Measurements from ENCODE around the gene NR2C2AP. TPM values are rescaled to one million over a fixed set of nuclear protein-coding genes. Genes with fewer than 3 reads are reported as not detected.
"Not testable (repeated sequence)": the region's sequence is repeated elsewhere in the genome, so short reads cannot be mapped to it uniquely, and the experiment has no call there.

Gene NR2C2AP
- total and polyA plus RNA-seq, 2 of the 13 experiments (the other 11 are each of a cell fraction or from before 2014, with no cell fraction given) = 12.2 to 26.8 TPM

DNA sequence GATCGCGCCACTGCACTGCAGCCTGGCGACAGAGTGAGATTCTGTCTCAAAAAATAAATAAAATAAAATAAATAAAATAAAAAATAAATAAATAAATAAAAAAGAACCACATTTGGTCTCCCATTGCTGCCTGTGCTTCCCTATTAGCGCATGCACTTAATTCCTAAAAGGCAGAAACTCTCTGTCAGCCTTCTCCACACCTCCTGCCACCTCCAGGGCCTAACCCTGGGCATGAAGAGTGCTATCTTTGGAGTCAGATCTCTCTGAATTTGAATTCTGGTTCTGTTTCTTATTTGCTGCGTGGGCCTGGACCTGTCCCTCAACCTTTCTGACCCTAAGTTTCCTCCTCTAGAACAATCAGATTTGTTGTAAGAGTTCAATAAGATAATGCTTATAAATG is 19.8 kb upstream of the NR2C2AP start:
- CTCF ChIA-PET (ENCODE audit: low intra/inter-chr PET ratio, low total read pairs) = no interaction called here

DNA sequence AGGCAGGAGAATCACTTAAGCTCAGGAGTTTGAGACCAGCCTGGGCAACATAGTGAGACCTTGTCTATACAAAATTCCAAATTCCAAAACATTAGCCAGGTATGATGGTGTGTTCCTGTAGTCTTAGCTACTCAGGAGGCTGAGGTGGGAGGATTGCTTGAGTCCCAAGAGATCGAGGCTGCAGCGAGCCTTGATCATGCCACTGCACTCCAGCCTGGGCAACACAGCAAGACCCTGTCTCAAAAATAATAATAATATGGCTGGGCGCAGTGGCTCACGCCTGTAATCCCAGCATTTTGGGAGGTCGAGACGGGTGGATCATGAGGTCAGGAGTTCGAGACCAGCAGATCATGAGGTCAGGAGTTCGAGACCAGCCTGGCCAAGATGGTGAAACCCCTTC is 17.8 kb upstream of the NR2C2AP start:
- in situ Hi-C loops (cut with HindIII; ENCODE audit: extremely low pct_ligation_motif_present, low pct_unique_long_range_greater_than_20kb); H3K4me2 ChIP-seq (ENCODE audit: low read depth, low read length); H3K36me3 ChIP-seq (replicated peaks in 1 of 2; ENCODE audit: control insufficient read depth in 1 of 2, insufficient read depth in 2 of 2, low read length in 2 of 2); ATAC-seq; H3K9me3 ChIP-seq (ENCODE audit: low read length); H2AFZ ChIP-seq (ENCODE audit: low read length); POLR2A ChIA-PET; H3K4me3 ChIP-seq (replicated peaks in 1 of 3; ENCODE audit: insufficient read depth in 1 of 3, low read depth in 2 of 3, low read length in 3 of 3); intact Hi-C loops (cut with micrococcal nuclease; ENCODE audit: unreplicated experiment); H3K9ac ChIP-seq (ENCODE audit: insufficient read depth, low read depth, low read length); DNase-seq (ENCODE audit: low spot score); H3K79me2 ChIP-seq (ENCODE audit: insufficient read depth, low read length); CTCF ChIA-PET (ENCODE audit: low intra/inter-chr PET ratio, low total read pairs); H4K20me1 ChIP-seq (ENCODE audit: insufficient read depth, low read length); BruUV-seq (replicated peaks); H3K27ac ChIP-seq (ENCODE audit: extremely low read length, insufficient read depth, low read length); FAIRE-seq: not testable (repeated sequence)
- Histone ChIP-seq H3K27me3 (ENCODE audit: control insufficient read depth in 1 of 2, insufficient read depth in 2 of 2, low read length in 2 of 2) (peaks cover 2 to 20% of the 10 kb centered on the region in 2 experiments), H3K4me1 (ENCODE audit: insufficient read depth, low read length) (peaks cover 17% of the 10 kb centered on the region)
- 14% methylated on average over 8 of the region's 8 CpGs for WGBS (ENCODE audit: low lambda C conversion rate)
- TF ChIP-seq ZNF121 (CRISPR knock-in tag; IDR thresholded peaks at IDR 0.05) = 0 out of 2 replicates have a peak, but pooled peaks have one; percentile 35

More for the DNA sequence above, 19.8 kb upstream of the NR2C2AP start:
- Histone ChIP-seq H3K9ac (ENCODE audit: insufficient read depth, low read depth, low read length) (no peak overlapping the region), H3K4me3 (replicated peaks in 1 of 3; ENCODE audit: insufficient read depth in 1 of 3, low read depth in 2 of 3, low read length in 3 of 3) (no peak overlapping the region), H3K27ac (ENCODE audit: extremely low read length, insufficient read depth, low read length) (no peak overlapping the region), H3K27me3 (ENCODE audit: control insufficient read depth in 1 of 2, insufficient read depth in 2 of 2, low read length in 2 of 2) (peaks cover 4 to 30% of the 10 kb centered on the region in 2 experiments), H4K20me1 (ENCODE audit: insufficient read depth, low read length) (no peaks in the 10 kb centered on the region), H2AFZ (ENCODE audit: low read length) (no peak overlapping the region), H3K36me3 (replicated peaks in 1 of 2; ENCODE audit: control insufficient read depth in 1 of 2, insufficient read depth in 2 of 2, low read length in 2 of 2) (no peaks in the 10 kb centered on the region), H3K4me2 (ENCODE audit: low read depth, low read length) (no peak overlapping the region), H3K9me3 (ENCODE audit: low read length) (no peaks in the 10 kb centered on the region), H3K79me2 (ENCODE audit: insufficient read depth, low read length) (no peaks in the 10 kb centered on the region), H3K4me1 (ENCODE audit: insufficient read depth, low read length) (peaks cover 25% of the 10 kb centered on the region)
- POLR2A ChIA-PET = no interaction called here
- no TSS peak for BruUV-seq (replicated peaks)
- intact Hi-C loops (cut with micrococcal nuclease; ENCODE audit: unreplicated experiment) = no loop called here
- no peak for TF ChIP-seq CENPX (CRISPR knock-in tag; IDR thresholded peaks at IDR 0.05)
- no peak for TF ChIP-seq EHMT2 (IDR thresholded peaks at IDR 0.05; ENCODE audit: borderline replicate concordance, low read depth, low read length)
- no peak for TF ChIP-seq RBFOX2 (IDR thresholded peaks at IDR 0.05; ENCODE audit: low read depth, low read length)
- no peak for TF ChIP-seq FLYWCH1 (CRISPR knock-in tag; IDR thresholded peaks at IDR 0.05)
- no peak for TF ChIP-seq ZBTB1 (CRISPR knock-in tag; IDR thresholded peaks at IDR 0.05; ENCODE audit: borderline replicate concordance)
- TF ChIP-seq ZNF790 (CRISPR knock-in tag; IDR thresholded peaks at IDR 0.05; ENCODE audit: borderline replicate concordance) = no peak
- TF ChIP-seq ZNF354B (CRISPR knock-in tag; IDR thresholded peaks at IDR 0.05) = no peak
- TF ChIP-seq ZSCAN12 (CRISPR knock-in tag; IDR thresholded peaks at IDR 0.05) = no peak
- TF ChIP-seq, protein P1, sequence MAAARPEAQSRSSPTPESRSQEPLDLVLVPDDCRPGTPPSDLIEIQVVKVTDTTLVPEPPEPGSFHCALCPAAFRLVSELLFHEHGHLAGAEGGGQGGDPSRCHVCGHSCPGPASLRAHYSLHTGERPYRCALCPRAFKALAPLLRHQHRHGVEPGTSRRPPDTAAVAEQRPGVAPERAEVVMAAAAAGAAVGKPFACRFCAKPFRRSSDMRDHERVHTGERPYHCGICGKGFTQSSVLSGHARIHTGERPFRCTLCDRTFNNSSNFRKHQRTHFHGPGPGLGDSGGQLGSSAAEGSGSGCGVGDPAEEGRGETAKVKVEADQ (CRISPR knock-in tag; IDR thresholded peaks at IDR 0.05; ENCODE audit: borderline replicate concordance) = no peak
- no peak for TF ChIP-seq ZKSCAN1 (IDR thresholded peaks at IDR 0.05; ENCODE audit: low read length)
- no peak for TF ChIP-seq HOXD1 (CRISPR knock-in tag; IDR thresholded peaks at IDR 0.05)
- TF ChIP-seq SRSF1 (optimal IDR thresholded peaks at IDR 0.05; ENCODE audit: low read depth, low read length) = no peak
- TF ChIP-seq ZNF138 (CRISPR knock-in tag; IDR thresholded peaks at IDR 0.05; ENCODE audit: low read depth) = no peak
- TF ChIP-seq REPIN1 (CRISPR knock-in tag; IDR thresholded peaks at IDR 0.05; ENCODE audit: borderline replicate concordance, low read depth) = no peak
- TF ChIP-seq MIER3 (CRISPR knock-in tag; IDR thresholded peaks at IDR 0.05; ENCODE audit: borderline replicate concordance) = no peak
- 74% methylated on average over 5 of the region's 5 CpGs for whole genome bisulfite sequencing (ENCODE audit: low lambda C conversion rate)
- in situ Hi-C loops (cut with HindIII; ENCODE audit: extremely low pct_ligation_motif_present, low pct_unique_long_range_greater_than_20kb) = no loop called here
- FAIRE-seq (no peak), ATAC-seq (no peak), DNase-seq (ENCODE audit: low spot score) (no peak)

Measured in HepG2 (cell line).